CD14-positive monocyte (primary cell): Measurements from ENCODE around the gene SLC25A21. TPM values are rescaled to one million over a fixed set of nuclear protein-coding genes. Genes with fewer than 3 reads are reported as not detected.

Source experiments
- DNase-seq, 3 donors: peaks; one replicate each; pipeline ENCODE4 v3.0.0-alpha.2; 2011 to 2022
- H2AFZ ChIP-seq: 2 replicates; pipeline ENCODE4 v1.6.0; 2012; ENCODE audit warnings: mild to moderate bottlenecking, low read depth, low read length, inconsistent platforms; ENCODE audit not compliant: insufficient read depth, poor library complexity, severe bottlenecking
- H3K27ac ChIP-seq, 2 donors: 1 replicate in 1 of 2; 2 replicates in 1 of 2; pipeline ENCODE4 v1.5.1; 2012 to 2013; ENCODE audit warnings: low read length in 2 of 2, control low read depth in 1 of 2, inconsistent platforms in 1 of 2, low read depth in 1 of 2, mild to moderate bottlenecking in 1 of 2
- H3K27me3 ChIP-seq, 2 donors: one replicate each; pipeline versions ENCODE4 v1.6.0 to v1.6.1; 2011 to 2013; ENCODE audit warnings: low read length in 2 of 2; ENCODE audit not compliant: control insufficient read depth in 2 of 2, insufficient read depth in 2 of 2
- H3K36me3 ChIP-seq, 2 donors: replicated peaks in 1 of 2; 1 replicate in 1 of 2; 2 replicates in 1 of 2; pipeline versions ENCODE4 v1.5.1 to v1.6.1; 2012 to 2013; ENCODE audit warnings: low read length in 2 of 2, control low read depth in 1 of 2, inconsistent platforms in 1 of 2, mild to moderate bottlenecking in 1 of 2; ENCODE audit not compliant: insufficient read depth in 2 of 2, control insufficient read depth in 1 of 2
- H3K4me1 ChIP-seq, 2 donors: 1 replicate in 1 of 2; 2 replicates in 1 of 2; pipeline versions ENCODE4 v1.5.1 to v1.6.1; 2012 to 2013; ENCODE audit warnings: low read length in 2 of 2, control low read depth in 1 of 2, inconsistent platforms in 1 of 2, mild to moderate bottlenecking in 1 of 2, moderate library complexity in 1 of 2; ENCODE audit not compliant: insufficient read depth in 2 of 2, control insufficient read depth in 1 of 2
- H3K4me2 ChIP-seq: replicated peaks from 2 replicates; pipeline ENCODE3; 2012; ENCODE audit warnings: low read length, moderate library complexity, mild to moderate bottlenecking; ENCODE audit not compliant: poor library complexity, severe bottlenecking; ENCODE audit errors: extremely low read depth
- H3K4me3 ChIP-seq, 3 experiments: fragments of 200-600 bp in 1 of 3; sonication (generic) in 1 of 3; replicated peaks in 1 of 3; 1 replicate in 2 of 3; 2 replicates in 1 of 3; pipeline ENCODE4 v1.5.1; 2011 to 2013; ENCODE audit warnings: low read length in 3 of 3, mild to moderate bottlenecking in 3 of 3, control low read depth in 2 of 3, low read depth in 2 of 3, inconsistent platforms in 1 of 3, moderate library complexity in 1 of 3
- H3K79me2 ChIP-seq: 2 replicates; pipeline ENCODE4 v1.6.0; 2012; ENCODE audit warnings: mild to moderate bottlenecking, control low read depth, inconsistent platforms, low read length, moderate library complexity; ENCODE audit not compliant: insufficient read depth
- H3K9ac ChIP-seq: 2 replicates; pipeline ENCODE4 v1.6.0; 2017; ENCODE audit warnings: low read length, mild to moderate bottlenecking; ENCODE audit not compliant: insufficient read depth, poor library complexity, severe bottlenecking
- H3K9me3 ChIP-seq, 2 donors: replicated peaks in 1 of 2; 1 replicate in 1 of 2; 2 replicates in 1 of 2; pipeline versions ENCODE4 v1.5.1 to v1.6.1; 2012 to 2013; ENCODE audit warnings: low read length in 2 of 2, control low read depth in 1 of 2; ENCODE audit not compliant: control insufficient read depth in 1 of 2, insufficient read depth in 1 of 2
- H4K20me1 ChIP-seq: 2 replicates; pipeline ENCODE4 v1.6.0; 2012; ENCODE audit warnings: mild to moderate bottlenecking, low read length, control low read depth, moderate library complexity; ENCODE audit not compliant: insufficient read depth
- H3K27ac Mint-ChIP-seq, 7 donors: one replicate each; pipeline ENCODE4 v1.8.0; 2020; ENCODE audit warnings: mild to moderate bottlenecking in 7 of 7, mixed read lengths in 7 of 7, moderate library complexity in 6 of 7, inconsistent platforms in 2 of 7
- H3K27me3 Mint-ChIP-seq, 3 donors: one replicate each; pipeline ENCODE4 v1.8.0; 2021 to 2022; ENCODE audit warnings: low read depth in 3 of 3, mild to moderate bottlenecking in 3 of 3, mixed read lengths in 3 of 3, moderate library complexity in 3 of 3, inconsistent platforms in 1 of 3
- H3K36me3 Mint-ChIP-seq, 2 donors: one replicate each; pipeline ENCODE4 v1.8.0; 2020; ENCODE audit warnings: mixed read lengths in 2 of 2, inconsistent platforms in 1 of 2, mild to moderate bottlenecking in 1 of 2
- H3K4me1 Mint-ChIP-seq: one replicate; pipeline ENCODE4 v1.8.0; 2020; ENCODE audit warnings: mild to moderate bottlenecking, mixed read lengths
- H3K4me3 Mint-ChIP-seq, 2 donors: one replicate each; pipeline ENCODE4 v1.8.0; 2020; ENCODE audit warnings: mild to moderate bottlenecking in 2 of 2, mixed read lengths in 2 of 2, moderate library complexity in 1 of 2
- H3K9me3 Mint-ChIP-seq, 7 donors: one replicate each; pipeline ENCODE4 v1.8.0; 2020 to 2022; ENCODE audit warnings: mixed read lengths in 7 of 7, mild to moderate bottlenecking in 6 of 7, moderate library complexity in 6 of 7, inconsistent platforms in 2 of 7
- CTCF ChIP-seq: fragments of 200-600 bp; IDR thresholded peaks from one replicate; pipeline ENCODE4 v1.8.0; 2022; ENCODE audit warnings: antibody characterized with exemption, mild to moderate bottlenecking
- WGBS: methylation state at CpG from one replicate; pipeline ENCODE4 v1.1.5; 2013; ENCODE audit warnings: missing lambda C conversion rate; ENCODE audit not compliant: insufficient coverage; 5-methylcytosine and 5-hydroxymethylcytosine counted together
- intact Hi-C, 2 donors: fragments of 100-400 bp; cut with micrococcal nuclease; formaldehyde crosslinking; loops; one replicate each; pipeline versions ENCODE4 v1.15.0 to v1.15.1; 2023
- polyA plus RNA-seq, 3 donors: library from polyadenylated mRNA; depleted of rRNA in 1 of 3; unstranded in 2 of 3; stranded (reverse) in 1 of 3; fragments of 300-500 nt in 2 of 3; fragments of >200 nt in 1 of 3; fragmentation: Illumina TruSeq in 2 of 3; gene quantifications; 1 replicate in 2 of 3; 2 replicates in 1 of 3; pipeline ENCODE4 v1.2.3, GENCODE V29; 2012 to 2021

SLC25A21 gene
- polyA plus RNA-seq, 3 donors, result not detected

- Histone ChIP-seq H3K4me3 (no peak overlapping the region), H3K9ac (no peak overlapping the region), H3K27me3 (no peaks in the 10 kb centered on the region), H3K27ac (no peak overlapping the region), H3K4me1 (no peaks in the 10 kb centered on the region), H3K79me2 (no peaks in the 10 kb centered on the region), H3K9me3 (no peaks in the 10 kb centered on the region), H3K4me2 (no peak overlapping the region), H4K20me1 (no peaks in the 10 kb centered on the region), H3K36me3 (no peaks in the 10 kb centered on the region), H2AFZ (no peak overlapping the region)
- Mint-ChIP-seq H3K4me1 (no peaks in the 10 kb centered on the region), H3K27ac (no peak overlapping the region), H3K36me3 (no peaks in the 10 kb centered on the region), H3K9me3 (no peaks in the 10 kb centered on the region), H3K27me3 (peaks cover 0 to 4% (median 2%) of the 10 kb centered on the region in 3 donors), H3K4me3 (no peak overlapping the region)
- no peak for DNase-seq
- intact Hi-C loops, result no loop called here
- TF ChIP-seq CTCF, result no peak
- WGBS, result no CpG with 5 or more reads among the region's 2 CpGs
Observed at GRCh38 chr14:36949371-36949770, 223.0 kb downstream of the SLC25A21 start.

- Mint-ChIP-seq H3K36me3 (no peaks in the 10 kb centered on the region), H3K4me3 (no peak overlapping the region), H3K4me1 (no peaks in the 10 kb centered on the region), H3K27ac (no peak overlapping the region), H3K9me3 (no peaks in the 10 kb centered on the region), H3K27me3 (peaks cover 0 to 2% (median 2%) of the 10 kb centered on the region in 3 donors)
- Histone ChIP-seq H3K27me3 (no peaks in the 10 kb centered on the region), H3K27ac (no peak overlapping the region), H2AFZ (no peak overlapping the region), H3K4me1 (no peaks in the 10 kb centered on the region), H3K79me2 (no peaks in the 10 kb centered on the region), H4K20me1 (no peaks in the 10 kb centered on the region), H3K36me3 (no peaks in the 10 kb centered on the region), H3K4me3 (no peak overlapping the region), H3K9me3 (no peaks in the 10 kb centered on the region), H3K9ac (no peak overlapping the region), H3K4me2 (no peak overlapping the region)
- no peak for TF ChIP-seq CTCF
- DNase-seq, result no peak
- intact Hi-C loops, result no loop called here
- WGBS, result no CpG with 5 or more reads among the region's 5 CpGs
Observed at GRCh38 chr14:36948157-36948859, 224.1 kb downstream of the SLC25A21 start.
